GM18873 (cell line): ENCODE data around the gene FGD6.
"Not testable (repeated sequence)": the region's sequence is repeated elsewhere in the genome, so short reads cannot be mapped to it uniquely, and the experiment has no call there.

Source experiments
- ATAC-seq: cut with Tn5 transposase; IDR thresholded peaks from one replicate; pipeline ENCODE4 v1.9.1; 2021; ENCODE audit warnings: mild to moderate bottlenecking, moderate library complexity, moderate number of reproducible peaks; ENCODE audit not compliant: unreplicated experiment, low FRiP score

FGD6 gene

GRCh38 chr12:95099270-95099790 is 117.9 kb downstream of the FGD6 start:
- no peak for ATAC-seq

- no peak for ATAC-seq
Measured at GRCh38 chr12:95096852-95097251, 120.4 kb downstream of the FGD6 start.

DNA sequence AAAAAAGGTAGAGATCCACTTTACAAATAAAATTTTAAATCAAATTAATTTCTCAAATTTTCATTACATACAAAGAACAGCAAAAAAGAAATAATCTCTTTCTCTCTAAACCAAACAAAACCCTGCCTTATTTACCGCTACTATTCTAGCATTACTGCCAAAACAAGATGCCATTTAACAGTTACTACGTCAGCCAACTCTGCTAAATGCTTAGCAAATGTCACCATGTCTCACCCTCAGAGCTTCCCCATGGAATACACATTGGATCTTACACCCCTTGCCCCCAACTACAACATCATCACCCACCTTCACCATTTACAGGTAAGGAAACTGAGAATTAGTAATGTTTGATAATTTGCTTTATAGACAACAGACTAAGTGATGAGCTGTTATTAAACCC is 120.9 kb downstream of the FGD6 start:
- ATAC-seq = no peak

DNA sequence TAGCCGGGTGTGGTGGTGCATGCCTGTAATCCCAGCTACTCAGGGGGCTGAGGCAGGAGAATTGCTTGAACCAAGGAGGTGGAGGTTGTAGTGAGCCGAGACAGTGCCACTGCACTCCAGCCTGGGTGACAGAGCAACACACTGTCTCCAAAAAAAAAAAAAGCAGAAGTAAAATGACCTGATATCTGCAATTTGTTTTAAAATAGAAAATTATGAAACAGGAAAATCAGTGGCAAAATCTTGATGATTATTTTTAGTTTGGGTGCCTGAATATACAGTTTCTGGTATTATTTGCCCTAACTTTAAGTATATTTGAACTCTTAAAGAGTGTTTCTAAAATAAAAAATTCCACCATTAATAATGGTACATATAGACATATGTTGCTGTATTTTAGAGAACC is 121.4 kb downstream of the FGD6 start:
- ATAC-seq = not testable (repeated sequence)

GRCh38 chr12:95089462-95089861 is 127.8 kb downstream of the FGD6 start:
- ATAC-seq = no peak

- peak; percentile 47 for ATAC-seq
Measured at GRCh38 chr12:95088379-95088778, 128.9 kb downstream of the FGD6 start.

DNA sequence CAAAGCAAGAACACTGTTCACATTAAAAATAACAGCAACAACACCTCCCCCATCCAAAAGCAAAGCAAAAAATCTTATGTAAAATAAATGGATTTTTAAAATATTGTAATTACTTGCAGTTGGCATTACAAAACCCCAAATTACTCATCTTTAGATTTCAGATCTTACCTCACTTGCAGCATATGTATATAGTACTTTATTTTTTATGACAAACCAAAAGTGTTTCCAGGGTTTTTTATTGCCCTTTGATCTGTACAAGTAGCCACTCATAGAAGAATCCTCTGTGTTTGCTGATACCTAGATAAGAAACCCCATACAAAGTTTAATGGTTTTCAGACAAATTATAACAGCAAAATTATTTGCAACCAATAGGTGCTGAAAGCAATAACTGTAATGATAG is 131.7 kb downstream of the FGD6 start:
- no peak for ATAC-seq

DNA sequence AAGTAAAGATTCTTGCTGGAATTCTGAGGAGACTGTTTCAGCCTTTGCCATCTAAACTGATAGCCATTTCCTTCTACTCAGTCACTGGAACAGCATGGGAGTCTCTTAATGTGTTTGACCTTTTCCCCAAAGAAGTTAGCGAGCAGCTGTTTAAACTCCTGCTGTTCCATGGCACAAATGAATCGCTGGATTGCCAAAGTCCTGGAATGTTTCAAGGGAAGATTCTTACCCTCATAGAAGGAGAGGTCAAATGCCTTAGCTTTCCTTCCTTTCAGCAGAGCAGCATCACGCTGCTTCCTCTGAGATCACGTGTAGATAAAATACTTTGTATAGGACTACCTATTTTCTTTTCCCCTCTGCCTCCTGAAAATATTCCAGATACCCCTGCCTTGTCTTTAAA is 133.3 kb downstream of the FGD6 start:
- no peak for ATAC-seq

DNA sequence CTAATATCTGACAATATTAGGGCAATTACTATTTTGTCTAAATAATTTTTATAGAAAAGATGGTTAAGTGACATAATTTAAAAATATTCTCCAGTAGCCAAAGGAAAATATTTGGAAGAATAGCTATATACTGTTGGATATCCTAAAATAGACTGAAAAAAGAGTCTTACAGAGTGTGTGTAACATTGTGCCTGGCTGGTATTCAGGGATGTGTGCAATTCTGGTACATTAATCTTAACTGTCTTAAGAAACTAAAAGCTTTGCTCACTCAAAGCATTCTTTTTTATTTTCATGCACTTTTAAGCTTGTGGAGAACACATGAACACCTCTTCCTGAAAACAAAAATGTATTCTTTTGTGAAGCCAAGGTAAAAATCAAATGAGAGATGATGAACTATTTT is 133.8 kb downstream of the FGD6 start:
- no peak for ATAC-seq

DNA sequence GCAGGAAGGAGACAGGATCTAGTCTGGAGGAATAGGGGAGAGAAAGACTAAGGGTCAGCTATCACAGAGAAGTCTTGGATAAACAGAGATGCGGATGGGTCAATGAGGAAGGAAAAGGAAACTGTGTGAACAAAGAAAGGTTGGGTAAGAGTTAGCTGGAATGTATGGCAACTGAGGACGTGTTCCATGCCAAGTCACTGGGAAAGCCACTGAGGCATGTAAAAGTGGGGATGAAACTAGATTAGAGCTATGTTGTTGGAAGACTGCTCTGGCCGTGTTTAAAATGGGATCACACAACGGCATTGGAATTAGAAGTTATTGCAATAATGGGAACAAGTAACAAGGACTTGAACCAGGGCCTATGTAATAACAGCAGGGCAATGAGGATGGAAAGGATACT is 139.9 kb downstream of the FGD6 start:
- ATAC-seq = no peak

DNA sequence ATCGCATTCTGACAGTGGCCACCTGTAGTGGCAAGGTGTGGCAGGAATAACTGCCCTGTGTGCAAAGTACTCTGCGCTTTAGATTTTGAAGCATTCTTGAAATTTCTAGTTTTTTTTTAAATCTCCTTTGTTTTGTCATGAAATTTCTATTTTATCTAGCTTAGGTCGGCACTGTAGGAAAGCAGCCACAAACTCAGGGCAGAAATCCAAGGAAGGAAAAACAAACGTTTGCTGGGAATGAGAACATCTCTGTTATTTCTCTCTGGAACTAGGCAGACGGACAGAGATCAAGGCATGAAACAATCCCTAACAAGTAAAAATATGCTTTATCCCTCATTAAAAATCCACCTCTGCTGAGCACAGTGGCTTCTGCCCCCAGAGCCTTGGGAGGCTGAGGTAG is 142.5 kb downstream of the FGD6 start:
- no peak for ATAC-seq

- no peak for ATAC-seq
Measured at GRCh38 chr12:95073698-95074520, 143.4 kb downstream of the FGD6 start.

DNA sequence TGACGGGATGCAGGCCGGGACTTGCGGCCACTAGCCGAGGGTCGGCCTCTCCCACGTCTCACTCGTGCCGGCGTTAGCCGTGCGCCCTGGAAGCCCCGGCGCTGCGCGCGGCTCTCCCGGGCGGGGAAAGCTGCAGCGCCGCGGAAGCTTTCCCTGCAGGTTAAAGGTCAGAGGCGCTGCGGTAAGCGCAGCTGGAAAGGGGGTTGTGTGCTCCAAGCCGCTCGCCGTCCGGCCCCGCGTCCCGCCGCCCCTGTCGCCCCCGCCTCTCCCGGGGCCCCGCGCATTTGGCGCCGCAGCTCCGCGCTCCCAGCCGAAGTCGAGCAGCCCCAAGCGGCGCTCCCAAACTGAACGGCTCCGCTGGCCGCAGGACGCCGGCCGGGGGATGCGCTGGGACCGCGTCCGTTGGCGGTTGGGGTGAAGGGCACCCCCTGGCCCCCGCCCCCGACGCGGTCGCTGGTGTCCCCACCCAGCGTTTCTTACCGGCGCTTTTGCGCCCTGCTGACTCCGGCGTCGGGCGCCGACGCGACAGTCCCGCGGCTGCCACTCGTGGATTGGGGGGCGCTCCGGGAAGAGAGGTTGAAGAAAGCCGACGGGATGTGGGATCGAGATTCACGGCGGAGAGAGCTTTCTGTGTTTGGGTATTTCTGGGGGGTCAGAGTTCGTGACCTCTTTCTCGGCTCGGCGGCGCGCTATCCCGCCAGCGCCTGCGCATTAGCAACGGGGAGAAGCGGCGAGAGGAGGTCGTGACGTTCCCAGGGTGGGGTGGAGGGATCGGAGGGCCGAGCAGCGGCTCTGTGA is 144.2 kb downstream of the FGD6 start, which contains the start of gene NR2C1:
Gene NR2C1, minus strand, starts transcription at position 719 of the 798 bp plus-strand sequence. CDS start 6,234 bp downstream, outside the sequence.
- peak; percentile 76 for ATAC-seq

DNA sequence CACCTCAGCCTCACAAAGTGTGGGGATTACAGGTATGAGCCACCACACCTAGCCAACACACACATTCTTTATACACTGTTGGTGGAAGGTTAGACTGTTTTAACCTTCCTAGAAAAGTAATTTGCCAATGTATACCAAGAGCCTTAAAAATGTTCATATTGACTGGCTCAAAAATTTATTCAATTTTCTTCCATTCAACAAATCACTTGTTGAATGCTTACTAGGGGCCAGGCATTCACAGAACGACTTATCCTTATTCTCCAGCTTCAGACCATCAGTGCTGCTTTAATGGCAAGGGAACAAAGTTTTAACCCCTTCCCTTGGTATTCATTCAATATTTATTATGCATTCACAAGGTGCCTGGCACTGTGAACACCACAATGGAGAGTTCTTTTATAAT is 146.9 kb downstream of the FGD6 start:
- ATAC-seq = no peak

- no peak for ATAC-seq
Measured at GRCh38 chr12:95066091-95066855, 151.0 kb downstream of the FGD6 start.

DNA sequence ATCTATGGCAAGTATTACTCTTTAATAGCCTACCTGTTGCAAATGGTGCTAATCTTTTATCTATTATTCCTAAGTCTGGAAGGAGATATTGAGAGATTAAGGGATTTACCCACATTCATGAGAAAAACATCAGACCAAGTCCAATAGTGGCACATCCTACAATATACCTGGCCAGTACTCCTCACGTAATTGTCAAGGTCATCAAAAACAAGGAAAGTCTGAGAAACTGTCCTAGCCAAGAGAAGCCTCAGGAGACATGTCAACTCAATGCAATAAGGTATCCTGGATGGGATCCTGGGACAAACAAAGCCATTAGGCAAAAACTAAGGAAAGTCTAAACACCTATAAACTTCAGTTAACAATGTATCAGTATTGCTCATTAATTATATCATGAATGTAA is 156.3 kb downstream of the FGD6 start:
- no peak for ATAC-seq

- no peak for ATAC-seq
Measured at GRCh38 chr12:95059984-95060383, 157.3 kb downstream of the FGD6 start.

GRCh38 chr12:95057424-95057823 is 159.8 kb downstream of the FGD6 start:
- ATAC-seq = no peak

DNA sequence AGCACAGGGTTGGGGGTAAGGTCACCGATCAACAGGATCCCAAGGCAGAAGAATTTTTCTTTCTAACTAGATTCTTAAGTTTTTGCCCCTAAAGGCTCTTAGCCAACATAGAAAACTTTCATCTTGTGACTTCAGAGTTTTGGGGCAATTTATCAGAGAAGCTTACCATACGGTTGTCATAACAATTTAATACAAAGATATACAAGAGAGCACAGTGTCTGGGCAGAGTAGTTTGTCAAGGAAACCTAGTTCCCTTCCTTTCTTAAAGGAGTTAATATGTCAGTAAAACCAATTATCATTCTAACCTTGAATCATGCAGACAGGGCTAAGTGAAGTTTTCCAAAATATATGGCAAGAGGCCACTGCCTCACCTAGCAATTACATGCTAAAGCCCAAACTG is 162.2 kb downstream of the FGD6 start:
- no peak for ATAC-seq

DNA sequence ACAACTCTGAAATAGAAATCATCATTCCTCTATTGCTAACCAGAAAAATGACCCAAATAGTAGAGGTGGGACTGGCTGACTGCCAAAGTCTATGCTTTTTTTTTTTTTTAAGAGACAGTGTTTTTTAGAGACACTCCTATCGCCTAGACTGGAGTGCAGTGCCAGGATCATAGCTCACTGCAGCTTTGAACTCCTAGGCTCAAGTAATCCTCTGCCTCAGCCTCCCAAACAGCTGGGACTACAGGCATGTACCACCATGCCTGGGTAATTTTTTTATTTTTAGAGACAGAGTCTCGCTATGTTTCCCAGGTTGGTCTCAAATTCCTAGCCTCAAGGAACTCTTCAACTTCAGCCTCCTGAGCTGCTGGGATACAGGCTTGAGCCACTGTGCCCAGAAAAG is 163.1 kb downstream of the FGD6 start:
- no peak for ATAC-seq

- no peak for ATAC-seq
Measured at GRCh38 chr12:95051241-95051640, 166.0 kb downstream of the FGD6 start.
